HG03064 (cell line): Measurements from ENCODE around the gene RIPOR1.

ENCODE experiments used
- ATAC-seq: cut with Tn5 transposase; IDR thresholded peaks from one replicate; pipeline ENCODE4 v1.9.1; 2021; ENCODE audit warnings: low read depth; ENCODE audit not compliant: unreplicated experiment

RIPOR1 gene

GRCh38 chr16:67537636-67538591 is 9.3 kb downstream of the RIPOR1 start:
- ATAC-seq, result no peak

- no peak for ATAC-seq
Observed at GRCh38 chr16:67538666-67539101, 10.1 kb downstream of the RIPOR1 start.

DNA sequence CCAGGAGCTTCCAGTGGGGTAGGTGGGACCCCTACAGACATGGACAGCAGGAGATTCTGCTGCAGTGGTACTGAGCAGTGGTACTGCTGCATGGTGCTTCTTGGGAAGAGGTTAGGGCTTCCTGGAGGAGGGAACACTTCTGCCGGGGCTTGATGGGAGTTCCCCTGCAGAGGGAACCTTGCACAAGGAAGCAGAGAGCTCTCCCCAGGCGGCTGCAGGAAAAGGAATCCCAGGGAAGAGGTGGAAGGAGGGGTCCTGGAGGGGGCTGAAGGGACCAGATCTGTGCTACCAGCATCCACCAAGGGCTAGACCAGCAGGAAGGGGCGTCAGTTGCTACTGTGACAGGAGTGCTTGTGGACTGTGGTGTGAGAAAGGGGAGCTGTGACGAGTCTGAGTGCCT is 10.6 kb downstream of the RIPOR1 start:
- ATAC-seq, result no peak

DNA sequence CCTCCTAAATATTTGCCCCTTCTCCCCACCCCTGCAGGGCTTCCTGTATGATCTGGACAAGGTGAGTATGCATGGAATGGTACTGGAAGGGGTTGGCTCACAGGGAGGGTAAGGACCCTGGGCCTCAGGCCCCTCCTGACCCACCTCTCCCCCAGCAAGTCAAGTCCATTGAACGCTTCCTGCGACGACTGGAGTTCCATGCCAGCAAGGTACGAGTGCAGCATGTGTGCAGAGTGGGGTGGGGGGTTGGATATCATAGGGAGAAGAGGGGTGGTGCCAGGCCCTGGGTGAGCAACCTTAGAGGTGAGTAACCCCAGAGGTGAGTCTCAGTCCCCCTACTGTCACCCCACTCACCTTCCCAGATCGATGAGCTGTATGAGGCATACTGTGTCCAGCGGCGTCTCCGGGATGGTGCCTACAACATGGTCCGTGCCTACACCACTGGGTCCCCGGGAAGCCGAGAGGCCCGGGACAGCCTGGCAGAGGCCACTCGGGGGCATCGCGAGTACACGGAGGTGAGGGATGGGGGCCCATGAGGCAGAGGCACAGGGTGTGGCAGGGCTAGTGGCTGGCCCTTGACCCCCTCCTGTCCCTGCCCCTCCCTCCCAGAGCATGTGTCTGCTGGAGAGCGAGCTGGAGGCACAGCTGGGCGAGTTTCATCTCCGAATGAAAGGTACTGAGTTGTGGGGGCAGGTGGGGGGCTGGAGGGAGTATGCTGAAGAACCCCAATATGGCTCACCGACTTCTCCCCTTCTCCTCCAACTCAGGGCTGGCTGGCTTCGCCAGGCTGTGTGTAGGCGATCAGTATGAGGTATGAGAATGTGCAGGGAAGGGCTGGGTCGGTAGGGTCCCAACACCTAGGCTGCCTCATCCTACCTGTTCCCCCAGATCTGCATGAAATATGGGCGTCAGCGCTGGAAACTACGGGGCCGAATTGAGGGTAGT is 11.3 kb downstream of the RIPOR1 start:
- no peak for ATAC-seq

- ATAC-seq, result no peak
Observed at GRCh38 chr16:67540756-67541155, 12.1 kb downstream of the RIPOR1 start.

DNA sequence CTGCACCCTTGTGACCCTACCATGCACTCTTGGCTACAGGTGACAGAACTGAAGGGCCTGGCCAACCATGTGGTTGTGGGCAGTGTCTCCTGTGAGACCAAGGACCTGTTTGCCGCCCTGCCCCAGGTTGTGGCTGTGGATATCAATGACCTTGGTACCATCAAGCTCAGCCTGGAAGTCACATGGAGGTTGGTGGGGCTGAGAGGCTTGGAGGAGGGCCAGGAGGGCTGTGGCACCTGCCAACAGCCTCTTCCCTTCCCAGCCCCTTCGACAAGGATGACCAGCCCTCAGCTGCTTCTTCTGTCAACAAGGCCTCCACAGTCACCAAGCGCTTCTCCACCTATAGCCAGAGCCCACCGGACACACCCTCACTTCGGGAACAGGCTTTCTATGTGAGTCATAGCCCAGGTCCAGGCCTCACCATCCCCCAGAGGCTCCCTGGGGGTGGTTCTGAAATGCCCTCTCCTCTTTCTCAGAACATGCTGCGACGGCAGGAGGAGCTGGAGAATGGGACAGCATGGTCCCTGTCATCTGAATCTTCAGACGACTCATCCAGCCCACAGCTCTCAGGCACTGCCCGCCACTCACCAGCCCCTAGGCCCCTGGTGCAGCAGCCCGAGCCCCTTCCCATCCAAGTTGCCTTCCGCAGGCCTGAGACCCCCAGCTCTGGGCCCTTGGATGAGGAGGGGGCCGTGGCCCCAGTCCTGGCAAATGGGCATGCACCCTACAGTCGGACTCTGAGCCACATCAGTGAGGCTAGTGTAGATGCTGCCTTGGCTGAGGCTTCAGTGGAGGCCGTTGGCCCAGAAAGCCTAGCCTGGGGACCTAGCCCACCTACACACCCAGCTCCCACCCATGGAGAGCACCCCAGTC is 13.0 kb downstream of the RIPOR1 start:
- ATAC-seq, result no peak

DNA sequence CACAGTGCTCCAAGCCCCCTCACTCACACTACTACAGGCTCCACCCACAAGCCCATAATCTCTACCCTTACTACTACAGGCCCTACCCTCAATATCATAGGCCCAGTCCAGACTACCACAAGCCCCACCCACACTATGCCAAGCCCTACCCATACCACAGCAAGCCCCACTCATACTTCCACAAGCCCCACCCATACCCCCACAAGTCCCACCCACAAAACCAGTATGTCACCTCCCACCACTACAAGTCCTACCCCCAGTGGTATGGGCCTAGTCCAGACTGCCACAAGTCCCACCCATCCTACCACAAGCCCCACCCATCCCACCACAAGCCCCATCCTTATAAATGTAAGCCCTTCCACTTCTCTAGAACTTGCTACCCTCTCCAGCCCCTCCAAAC is 13.8 kb downstream of the RIPOR1 start:
- no peak for ATAC-seq

GRCh38 chr16:67543036-67543435 is 14.4 kb downstream of the RIPOR1 start:
- no peak for ATAC-seq

- ATAC-seq, result no peak
Observed at GRCh38 chr16:67543582-67543981, 15.0 kb downstream of the RIPOR1 start.

- no peak for ATAC-seq
Observed at GRCh38 chr16:67544329-67544841, 15.8 kb downstream of the RIPOR1 start.

GRCh38 chr16:67544844-67545664 is 16.4 kb downstream of the RIPOR1 start:
- no peak for ATAC-seq

DNA sequence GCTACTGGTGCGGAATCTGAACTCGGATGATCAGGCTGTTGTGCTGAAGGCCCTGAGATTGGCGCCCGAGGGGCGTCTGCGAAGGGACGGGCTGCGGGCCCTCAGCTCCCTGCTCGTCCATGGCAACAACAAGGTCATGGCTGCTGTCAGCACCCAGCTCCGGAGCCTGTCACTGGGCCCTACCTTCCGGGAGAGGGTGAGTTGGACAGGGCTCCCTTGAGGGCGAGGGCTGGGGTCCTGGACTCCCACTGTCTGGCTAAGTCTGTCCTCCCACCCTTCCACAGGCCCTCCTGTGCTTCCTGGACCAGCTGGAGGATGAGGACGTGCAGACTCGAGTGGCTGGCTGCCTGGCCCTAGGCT is 17.0 kb downstream of the RIPOR1 start:
- no peak for ATAC-seq

- ATAC-seq, result no peak
Observed at GRCh38 chr16:67546091-67546501, 17.5 kb downstream of the RIPOR1 start.

DNA sequence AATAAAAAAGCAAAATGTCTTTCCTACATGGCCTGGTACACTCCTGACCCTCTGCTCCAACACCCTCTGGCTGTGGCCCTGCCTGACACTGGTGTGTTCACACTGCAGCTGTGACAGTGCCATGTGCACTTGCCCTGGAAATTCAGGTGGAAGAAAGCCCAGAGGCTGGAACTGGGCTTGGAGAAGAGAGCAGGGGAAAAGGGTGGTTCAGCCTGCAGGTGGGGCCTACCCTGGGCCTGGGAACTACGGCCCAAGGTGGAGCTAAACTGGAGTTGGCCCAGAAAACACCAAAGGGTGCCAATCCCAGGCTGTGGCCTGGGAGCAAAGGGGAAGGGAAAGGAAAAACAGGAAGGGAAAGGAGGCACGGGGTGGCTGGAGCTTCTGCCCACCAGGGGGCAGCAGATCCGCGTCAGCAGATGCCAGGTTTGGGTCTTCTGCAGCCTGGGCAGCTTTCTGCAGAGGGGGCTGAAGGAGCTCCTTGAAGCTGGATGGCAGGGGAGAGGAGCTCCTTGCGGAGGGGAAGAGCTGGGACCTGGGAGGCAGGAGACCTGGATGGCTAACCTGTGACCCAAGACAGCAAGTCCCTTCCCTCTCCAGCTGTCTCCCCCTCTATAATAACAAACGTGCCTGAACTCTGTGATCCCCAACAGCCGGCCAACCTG is 18.3 kb downstream of the RIPOR1 start:
- no peak for ATAC-seq

DNA sequence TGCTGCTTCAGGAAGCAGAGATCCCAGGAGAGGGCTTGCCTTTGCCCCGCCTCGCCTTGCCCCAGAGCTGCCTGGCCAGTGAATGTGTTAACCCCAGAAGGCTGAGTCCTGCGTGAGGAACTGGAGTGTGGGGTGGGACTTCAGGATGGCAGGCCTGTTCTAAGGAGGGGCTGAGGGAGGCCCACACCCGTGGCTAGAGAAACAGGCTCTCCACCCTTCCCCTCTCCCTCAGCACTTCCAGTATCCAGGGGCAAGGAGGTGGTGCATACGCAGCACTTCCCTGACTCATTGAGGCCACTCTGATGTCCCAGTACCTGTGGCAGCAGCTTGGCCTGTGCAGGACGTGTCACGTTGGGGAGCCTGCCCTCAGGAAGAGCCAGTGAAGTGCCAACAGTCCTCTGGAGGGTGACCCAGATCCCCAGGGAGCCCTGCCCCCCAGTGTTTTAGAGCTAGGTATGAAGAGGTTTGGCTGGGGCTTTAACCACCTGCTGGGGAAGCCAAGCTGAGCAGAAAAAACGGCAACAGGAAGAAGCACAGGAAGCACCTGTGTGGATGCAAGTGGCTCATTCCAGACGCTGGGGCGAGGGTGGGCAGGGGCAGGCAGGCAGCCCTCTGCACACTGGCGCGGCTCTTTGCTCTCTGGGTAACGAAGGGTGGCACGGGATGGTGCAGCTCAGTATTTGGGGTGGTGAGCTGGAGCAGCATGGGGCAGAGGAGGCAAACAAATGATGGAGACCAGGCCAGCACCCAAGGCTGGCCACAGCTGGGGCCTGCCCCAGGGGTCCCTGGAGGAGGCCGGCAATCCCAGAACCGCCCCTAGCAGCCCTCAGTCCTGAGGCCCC is 19.0 kb downstream of the RIPOR1 start:
- ATAC-seq, result no peak

DNA sequence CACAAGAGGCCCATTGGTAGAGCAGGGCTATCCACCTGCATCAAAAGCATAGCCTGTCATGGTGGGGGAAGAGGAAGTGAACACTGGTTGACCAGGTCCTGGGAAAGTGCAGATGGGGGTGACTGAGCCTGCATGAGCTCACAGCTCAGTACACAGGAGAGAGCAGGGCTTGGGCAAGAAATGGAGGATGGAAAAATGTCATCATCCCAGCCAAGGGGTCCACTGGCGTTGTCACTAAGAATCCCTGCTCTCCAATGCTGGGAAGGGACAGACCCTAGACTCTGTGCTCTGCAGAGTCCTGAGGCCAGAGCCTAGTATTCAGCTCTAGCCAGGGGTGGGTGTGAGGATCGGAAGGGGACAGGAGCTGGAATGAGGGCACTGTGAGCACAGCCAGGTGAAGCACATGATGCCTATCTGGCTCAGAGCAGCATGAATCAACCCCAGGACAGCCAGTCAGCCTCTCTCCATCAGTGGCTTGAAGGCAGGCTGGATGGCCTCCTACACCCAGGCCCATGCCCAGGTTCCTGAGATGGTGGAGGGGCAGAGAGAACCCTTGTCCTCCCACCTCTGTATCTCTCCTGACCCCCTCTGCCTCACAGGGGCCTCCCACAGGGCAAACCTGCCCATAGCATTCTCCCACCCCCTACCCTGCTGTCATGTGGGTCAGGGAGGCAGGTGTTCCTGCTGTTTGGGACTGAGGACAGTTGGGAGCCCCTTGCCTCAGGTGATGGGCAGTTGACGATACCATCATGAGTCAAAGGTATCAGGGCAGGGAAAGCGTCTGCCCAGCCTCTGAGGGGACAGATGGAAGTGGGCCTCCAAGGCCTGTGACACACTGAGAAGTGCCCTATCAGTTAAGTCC is 19.9 kb downstream of the RIPOR1 start:
- ATAC-seq, result no peak

GRCh38 chr16:67549240-67549639 is 20.6 kb downstream of the RIPOR1 start:
- no peak for ATAC-seq
